Calu3 (cell line): ENCODE results near the gene HOXB7. TPM values are rescaled to one million over a fixed set of nuclear protein-coding genes. Genes with fewer than 3 reads are reported as not detected.
A peak's percentile ranks its signal among the peaks of the same experiment; 100 is the strongest.

ENCODE experiments used
- BruUV-seq: library from RNA; stranded (reverse); fragments of 400-500 nt; replicated peaks from 2 replicates; lab custom pipeline; 2021; lab: Mats Ljungman, UMichigan
- CTCF ChIA-PET: fragments of 300-600 bp; sonication (Branson Sonifier 250); formaldehyde crosslinking; loops from one replicate; lab custom pipeline; 2022; ENCODE audit warnings: antibody characterized with exemption; lab: Charles Lee
- DNase-seq: peaks from one replicate; pipeline ENCODE4 v3.0.0; 2022
- H3K27ac Mint-ChIP-seq: one replicate; pipeline ENCODE4 v1.8.0; 2022; ENCODE audit warnings: mixed read lengths; ENCODE audit not compliant: unreplicated experiment
- H3K27me3 Mint-ChIP-seq: one replicate; pipeline ENCODE4 v1.8.0; 2022; ENCODE audit warnings: mixed read lengths; ENCODE audit not compliant: unreplicated experiment
- H3K36me3 Mint-ChIP-seq: one replicate; pipeline ENCODE4 v1.8.0; 2022; ENCODE audit warnings: mild to moderate bottlenecking, moderate library complexity, mixed read lengths; ENCODE audit not compliant: insufficient read depth, unreplicated experiment
- H3K4me1 Mint-ChIP-seq: one replicate; pipeline ENCODE4 v1.8.0; 2022; ENCODE audit warnings: mild to moderate bottlenecking, low read depth, mixed read lengths; ENCODE audit not compliant: unreplicated experiment
- H3K4me3 Mint-ChIP-seq: one replicate; pipeline ENCODE4 v1.8.0; 2022; ENCODE audit warnings: mild to moderate bottlenecking, low read depth, moderate library complexity, mixed read lengths; ENCODE audit not compliant: unreplicated experiment
- H3K9me3 Mint-ChIP-seq: one replicate; pipeline ENCODE4 v1.8.0; 2022; ENCODE audit warnings: low read depth, mixed read lengths; ENCODE audit not compliant: unreplicated experiment
- CTCF ChIP-seq: fragments of 200-600 bp; IDR thresholded peaks from one replicate; pipeline ENCODE4 v1.8.0; 2022; ENCODE audit warnings: antibody characterized with exemption; ENCODE audit not compliant: unreplicated experiment
- intact Hi-C: fragments of 100-400 bp; cut with micrococcal nuclease; formaldehyde crosslinking; loops from one replicate; pipeline ENCODE4 v1.10.0; 2022; ENCODE audit not compliant: unreplicated experiment
- total RNA-seq: library from RNA; stranded (reverse); gene quantifications from 2 replicates; pipeline ENCODE4 v1.2.3, GENCODE V29; 2022

The HOXB7 gene
- total RNA-seq, 1 experiment from 2014 or later, result 30.2 TPM

DNA sequence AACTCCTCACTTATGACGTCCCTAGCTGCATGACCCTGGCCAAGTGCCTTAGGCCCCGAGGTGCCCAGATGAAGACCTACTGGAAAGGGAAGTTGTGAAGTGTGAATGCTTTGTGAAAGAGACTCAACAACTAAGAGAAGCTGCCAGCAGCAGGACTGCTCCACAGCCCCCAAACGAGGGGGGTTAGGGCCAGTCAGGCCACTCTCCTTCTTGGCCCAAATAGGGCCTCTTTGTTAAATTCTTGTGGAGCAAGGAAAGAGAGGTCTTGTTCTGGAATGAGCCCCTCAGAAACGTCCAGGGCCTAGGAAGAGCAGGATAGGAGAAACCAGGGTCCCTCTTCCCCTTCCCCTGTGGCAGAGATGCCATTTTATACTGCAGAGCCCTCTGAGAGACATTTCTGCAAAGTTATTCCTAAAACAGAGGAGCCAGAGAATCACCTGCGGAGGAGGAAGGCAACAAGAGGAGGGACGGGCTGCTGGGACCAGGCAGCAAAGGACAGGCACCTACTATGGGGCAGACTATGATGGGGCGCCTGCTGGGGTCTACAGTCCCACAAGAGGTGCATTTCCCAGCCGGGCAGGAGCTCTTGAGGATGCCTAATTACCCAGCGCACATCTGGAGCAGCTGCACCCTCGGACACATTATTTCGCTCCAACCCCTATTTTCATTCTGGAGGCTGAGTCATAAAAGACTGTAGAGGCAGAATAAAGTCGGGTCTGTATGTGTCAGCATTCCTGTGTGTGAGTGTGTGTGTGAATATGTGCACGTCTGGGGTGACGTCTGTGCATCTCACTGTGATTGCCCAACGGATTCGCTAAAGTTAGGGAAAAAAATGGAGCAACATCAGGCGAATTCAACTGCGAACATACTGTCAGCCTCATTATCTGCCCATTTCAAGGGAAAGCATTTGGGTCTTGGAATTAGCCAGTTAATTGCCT lies 26.8 kb upstream of the HOXB7 start:
- no TSS peak for BruUV-seq
- H3K27ac Mint-ChIP-seq, result no peak overlapping the region
- no peaks in the 10 kb centered on the region for H3K9me3 Mint-ChIP-seq
- CTCF ChIA-PET, result no interaction called here
- intact Hi-C loops, result no loop called here
- H3K4me3 Mint-ChIP-seq, result no peak overlapping the region
- peaks cover 42% of the 10 kb centered on the region for H3K36me3 Mint-ChIP-seq
- peaks cover 17% of the 10 kb centered on the region for H3K4me1 Mint-ChIP-seq
- no peak for DNase-seq
- no peaks in the 10 kb centered on the region for H3K27me3 Mint-ChIP-seq
- TF ChIP-seq CTCF, result no peak

DNA sequence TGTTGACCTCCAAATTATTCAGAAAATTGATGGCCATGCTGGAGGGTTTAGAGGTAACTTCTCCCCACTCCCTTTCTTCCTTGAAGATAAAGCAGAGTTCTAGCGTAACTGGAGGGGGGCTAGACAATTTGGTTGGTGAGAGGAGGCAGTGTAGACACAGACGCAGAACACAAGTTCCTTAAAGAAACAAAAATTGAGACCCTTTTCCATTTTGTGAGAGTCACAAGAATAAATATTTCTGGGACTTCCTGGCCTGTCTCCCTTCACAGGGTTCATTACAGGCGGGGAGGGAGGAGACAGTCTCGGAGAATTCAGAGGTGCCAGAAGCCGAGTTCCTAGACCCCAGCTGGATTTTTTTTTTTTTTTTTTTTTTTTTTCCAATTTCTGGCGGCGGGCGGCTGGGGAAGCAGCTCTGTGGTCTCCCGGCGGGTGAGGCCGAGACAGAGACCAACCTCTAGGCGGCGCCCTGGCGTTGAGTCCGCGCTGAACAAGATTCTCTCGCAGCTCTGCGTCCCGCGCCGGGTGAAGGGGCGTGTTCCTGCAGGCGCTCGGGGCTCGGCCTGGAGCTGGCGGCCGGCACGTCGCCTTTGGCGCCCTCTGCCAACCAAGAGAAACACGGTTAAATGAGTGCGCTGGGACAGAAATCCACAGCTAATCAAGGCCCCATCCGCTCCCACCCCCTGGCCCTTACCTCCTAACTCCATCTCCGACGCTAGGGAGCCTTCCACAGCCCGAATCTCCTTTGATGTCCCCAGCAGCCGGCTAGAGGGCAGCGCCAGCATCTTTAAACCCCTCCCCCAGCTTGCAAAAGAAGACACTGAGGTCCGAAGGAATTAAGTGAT lies 25.6 kb upstream of the HOXB7 start:
- H3K4me3 Mint-ChIP-seq, result no peak overlapping the region
- peak; percentile 17 for TF ChIP-seq CTCF
- H3K4me1 Mint-ChIP-seq, result peaks cover 16% of the 10 kb centered on the region
- CTCF ChIA-PET, result interaction anchor here (0.7 kb wide), 1 partner anchor 259 kb away, joined by 3 read pairs; no protein-coding TSS in a partner anchor
- DNase-seq, result no peak
- no TSS peak for BruUV-seq
- H3K27ac Mint-ChIP-seq, result no peak overlapping the region
- H3K36me3 Mint-ChIP-seq, result peaks cover 45% of the 10 kb centered on the region
- H3K27me3 Mint-ChIP-seq, result no peaks in the 10 kb centered on the region
- intact Hi-C loops, result no loop called here
- no peaks in the 10 kb centered on the region for H3K9me3 Mint-ChIP-seq

DNA sequence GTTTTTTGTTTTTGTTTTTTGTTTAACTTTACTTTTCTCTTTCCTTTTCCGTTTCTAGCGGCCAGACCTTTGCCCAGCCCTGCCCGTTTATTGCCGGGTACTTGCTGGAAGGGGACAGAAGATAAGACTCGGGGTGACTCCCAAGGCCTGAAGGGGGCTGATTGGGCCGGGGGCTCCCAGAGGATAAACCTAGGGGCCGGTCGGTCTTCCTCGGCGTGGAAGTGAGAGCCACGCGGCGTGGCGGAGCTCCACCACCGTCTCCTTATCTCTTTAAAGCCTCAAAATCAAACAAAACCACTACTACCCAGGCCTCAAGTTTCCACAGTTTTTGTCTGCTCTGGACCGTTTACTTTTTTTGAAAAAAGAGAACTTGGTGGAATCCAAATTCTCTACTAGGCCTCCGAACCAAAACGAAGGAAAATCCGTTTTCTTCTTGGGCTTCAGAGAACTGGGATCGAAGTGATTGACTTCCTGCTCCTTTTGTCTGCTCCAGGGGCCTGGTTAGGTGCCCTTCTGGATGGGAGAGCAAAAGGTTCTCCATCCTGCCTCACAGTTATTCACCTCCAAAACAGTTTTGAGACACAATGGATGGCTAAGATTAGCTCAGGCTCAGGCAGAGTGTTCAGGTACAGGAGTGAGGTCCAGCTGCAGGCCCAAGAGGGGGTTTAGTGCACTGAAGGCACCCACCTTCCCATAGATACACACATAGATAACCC lies 23.8 kb upstream of the HOXB7 start:
- H3K27me3 Mint-ChIP-seq, result no peaks in the 10 kb centered on the region
- no TSS peak for BruUV-seq
- CTCF ChIA-PET, result interaction anchor here (0.5 kb wide), 1 partner anchor 543 kb away, joined by 3 read pairs; no protein-coding TSS in a partner anchor
- intact Hi-C loops, result no loop called here
- DNase-seq, result no peak
- H3K36me3 Mint-ChIP-seq, result peaks cover 50% of the 10 kb centered on the region
- TF ChIP-seq CTCF, result no peak
- peaks cover 7% of the 10 kb centered on the region for H3K4me1 Mint-ChIP-seq
- no peak overlapping the region for H3K4me3 Mint-ChIP-seq
- H3K9me3 Mint-ChIP-seq, result no peaks in the 10 kb centered on the region
- H3K27ac Mint-ChIP-seq, result no peak overlapping the region

- DNase-seq, result no peak
- Mint-ChIP-seq H3K9me3 (no peaks in the 10 kb centered on the region), H3K4me3 (no peak overlapping the region), H3K27ac (no peak overlapping the region), H3K4me1 (no peaks in the 10 kb centered on the region), H3K36me3 (peaks cover 54% of the 10 kb centered on the region), H3K27me3 (no peaks in the 10 kb centered on the region)
- CTCF ChIA-PET, result no interaction called here
- no TSS peak for BruUV-seq
- intact Hi-C loops, result no loop called here
- TF ChIP-seq CTCF, result no peak
Measured at GRCh38 chr17:48633266-48633677, 22.5 kb upstream of the HOXB7 start.
